Epithelial cell of esophagus (primary cell): ENCODE data around the gene PIGR.

ENCODE experiments used
- DNase-seq: peaks from one replicate; pipeline ENCODE4 v3.0.0; 2010; ENCODE audit warnings: low read depth
- H3K4me3 ChIP-seq: 2 replicates; pipeline ENCODE4 v1.5.1; 2011; ENCODE audit warnings: mild to moderate bottlenecking, low read length, control low read depth
- TF ChIP-seq, protein P1 (sequence below): IDR thresholded peaks from 2 replicates; pipeline ENCODE4 v1.5.1; 2011; ENCODE audit warnings: low read depth, mild to moderate bottlenecking, low read length, control low read depth, inconsistent platforms; ENCODE audit not compliant: insufficient read depth; ENCODE audit errors: missing control alignments

Gene PIGR

DNA sequence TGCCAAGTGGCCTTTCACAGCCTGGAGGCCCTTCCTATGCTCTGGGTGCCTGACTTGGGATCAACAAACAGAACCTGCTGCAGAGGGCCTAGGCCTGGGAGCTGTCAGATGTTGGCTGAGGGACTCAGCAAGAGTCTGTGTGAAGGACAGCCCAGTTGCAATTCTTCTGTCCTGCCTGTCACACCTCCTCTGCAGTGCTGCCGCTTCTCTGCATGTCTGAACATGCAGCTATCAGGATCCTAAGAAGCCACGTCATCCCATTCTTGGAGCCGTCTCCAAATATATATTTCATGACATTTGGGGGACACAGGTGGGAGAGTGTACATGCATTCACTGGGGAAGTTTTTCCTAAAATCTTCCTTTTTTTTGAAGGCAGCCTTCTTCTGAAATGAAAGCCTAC is 15.4 kb upstream of the PIGR start:
- DNase-seq = peak; percentile 82
- TF ChIP-seq, protein P1, sequence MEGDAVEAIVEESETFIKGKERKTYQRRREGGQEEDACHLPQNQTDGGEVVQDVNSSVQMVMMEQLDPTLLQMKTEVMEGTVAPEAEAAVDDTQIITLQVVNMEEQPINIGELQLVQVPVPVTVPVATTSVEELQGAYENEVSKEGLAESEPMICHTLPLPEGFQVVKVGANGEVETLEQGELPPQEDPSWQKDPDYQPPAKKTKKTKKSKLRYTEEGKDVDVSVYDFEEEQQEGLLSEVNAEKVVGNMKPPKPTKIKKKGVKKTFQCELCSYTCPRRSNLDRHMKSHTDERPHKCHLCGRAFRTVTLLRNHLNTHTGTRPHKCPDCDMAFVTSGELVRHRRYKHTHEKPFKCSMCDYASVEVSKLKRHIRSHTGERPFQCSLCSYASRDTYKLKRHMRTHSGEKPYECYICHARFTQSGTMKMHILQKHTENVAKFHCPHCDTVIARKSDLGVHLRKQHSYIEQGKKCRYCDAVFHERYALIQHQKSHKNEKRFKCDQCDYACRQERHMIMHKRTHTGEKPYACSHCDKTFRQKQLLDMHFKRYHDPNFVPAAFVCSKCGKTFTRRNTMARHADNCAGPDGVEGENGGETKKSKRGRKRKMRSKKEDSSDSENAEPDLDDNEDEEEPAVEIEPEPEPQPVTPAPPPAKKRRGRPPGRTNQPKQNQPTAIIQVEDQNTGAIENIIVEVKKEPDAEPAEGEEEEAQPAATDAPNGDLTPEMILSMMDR = no peak

DNA sequence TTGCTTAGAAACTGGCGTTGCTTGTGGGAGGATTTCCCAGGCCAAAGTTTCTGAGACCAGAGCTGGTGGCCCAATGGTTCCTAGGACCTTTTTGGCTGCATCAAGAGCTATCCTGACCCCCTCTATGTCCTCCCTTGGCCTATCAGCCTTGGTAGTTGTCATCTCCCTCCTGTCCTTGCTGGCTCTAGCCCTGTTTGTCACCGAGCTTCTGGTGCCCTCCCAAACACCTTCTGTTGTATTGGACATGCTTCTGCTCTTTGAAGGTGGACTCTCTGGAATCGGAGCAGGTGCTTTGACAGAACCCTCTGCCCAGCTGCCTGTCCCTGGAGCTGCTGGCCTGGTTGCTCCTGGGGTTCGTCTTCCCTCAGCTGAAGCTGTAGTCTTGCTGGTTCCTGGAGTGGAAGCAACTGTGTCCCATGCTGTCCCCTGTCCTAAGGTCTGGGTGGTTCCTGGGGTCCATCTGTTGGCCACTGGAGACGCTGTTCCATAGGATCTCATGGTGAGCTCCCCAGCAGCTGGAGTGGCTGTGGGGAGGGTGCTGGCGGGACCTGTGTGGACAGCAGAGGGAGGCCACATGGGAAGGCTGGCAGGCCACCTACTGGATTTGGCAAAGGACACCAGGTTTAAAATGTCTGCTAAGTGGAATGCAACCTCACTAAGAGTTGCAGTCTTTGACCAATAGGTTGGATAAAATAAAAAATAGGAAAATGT is 14.6 kb upstream of the PIGR start:
- DNase-seq = no peak
- H3K4me3 ChIP-seq = no peak overlapping the region
- TF ChIP-seq, protein P1 = no peak

More for the DNA sequence above, 15.4 kb upstream of the PIGR start:
- no peak overlapping the region for H3K4me3 ChIP-seq

DNA sequence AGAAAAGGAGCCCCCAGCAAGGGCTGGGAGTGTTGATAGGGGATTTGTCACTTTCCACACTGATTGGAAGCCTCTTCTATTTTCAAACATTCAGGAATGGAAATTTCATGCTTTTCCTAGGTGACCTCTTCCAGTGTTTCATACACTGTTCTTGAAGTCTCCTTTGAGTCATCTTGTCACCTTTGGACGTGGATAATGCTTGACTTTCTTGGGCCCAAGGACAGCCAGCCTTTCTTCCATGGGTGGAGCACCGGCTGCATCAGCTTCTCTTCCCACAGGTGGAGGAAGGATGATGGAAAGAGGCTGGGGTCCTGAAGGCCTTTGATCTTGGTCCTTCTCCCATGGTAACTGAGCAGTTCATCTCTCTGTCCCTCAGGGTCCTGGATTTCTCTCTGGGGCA is 11.9 kb upstream of the PIGR start:
- TF ChIP-seq, protein P1 = no peak
- H3K4me3 ChIP-seq = no peak overlapping the region
- DNase-seq = no peak

DNA sequence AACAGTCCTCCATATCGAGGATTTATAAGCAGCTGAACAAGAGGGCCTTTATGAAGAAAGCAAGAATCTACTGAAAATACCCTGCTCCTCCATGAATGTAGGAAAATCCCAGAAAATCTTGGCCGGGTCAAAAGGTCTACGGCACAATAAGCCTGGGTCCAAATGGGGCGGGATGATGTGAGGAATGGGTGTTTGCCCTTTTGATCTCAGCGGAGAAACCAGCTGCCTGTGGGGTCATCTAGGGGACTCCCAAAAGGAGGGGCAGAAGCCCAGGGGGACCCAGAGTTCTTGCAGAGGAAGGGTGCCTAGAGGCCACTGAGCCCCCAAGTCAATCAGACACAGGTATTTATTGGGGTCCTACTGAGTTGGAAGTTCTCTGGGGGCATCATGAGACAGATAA is 11.4 kb upstream of the PIGR start:
- TF ChIP-seq, protein P1 = no peak
- H3K4me3 ChIP-seq = no peak overlapping the region
- DNase-seq = no peak

DNA sequence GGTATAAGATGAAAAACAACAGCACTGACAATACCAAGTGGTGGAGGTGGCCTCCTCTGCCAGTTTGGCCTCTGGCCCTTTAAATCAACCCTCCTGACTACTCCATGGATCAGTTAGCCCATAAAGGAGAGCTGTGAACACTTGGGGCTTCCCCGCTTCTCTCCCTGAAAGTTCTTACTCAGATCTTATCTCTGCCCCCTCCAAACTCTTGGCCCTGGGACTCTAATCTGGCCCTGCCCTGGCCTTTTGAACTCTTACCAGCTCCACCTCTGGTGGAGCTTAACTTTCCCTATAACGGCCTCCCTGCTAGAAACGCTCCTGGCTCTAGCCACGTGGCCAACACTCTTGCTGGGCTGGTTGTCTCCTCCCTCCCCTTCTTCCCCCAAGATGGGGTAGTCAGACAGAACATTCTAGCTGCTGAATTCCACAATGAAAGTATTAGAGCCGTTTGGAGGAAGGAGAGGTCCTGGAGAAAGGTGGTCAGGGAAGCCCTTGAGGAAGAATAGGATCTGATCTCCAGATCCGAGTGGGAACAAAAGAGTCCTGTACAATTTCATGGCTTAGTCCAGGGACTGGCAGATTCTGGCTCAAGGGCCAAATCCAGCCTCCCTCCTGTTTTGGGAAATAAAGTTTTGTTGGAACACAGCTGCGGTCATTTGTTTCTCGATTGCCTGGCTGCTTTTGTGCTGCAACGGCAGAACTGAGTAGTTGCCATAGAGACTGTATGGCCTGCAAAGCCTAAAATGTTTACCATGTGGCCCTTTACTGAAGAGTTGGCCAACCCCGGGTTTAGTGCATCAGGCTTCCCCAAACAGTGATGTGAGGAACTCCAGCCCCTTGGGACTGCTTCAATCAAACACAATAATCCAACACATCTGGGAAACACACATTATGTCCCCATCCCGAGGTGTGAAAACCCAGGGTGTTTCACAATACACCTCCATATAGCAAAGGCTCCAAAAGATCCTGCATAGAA is 9.5 kb upstream of the PIGR start:
- no peak overlapping the region for H3K4me3 ChIP-seq
- TF ChIP-seq, protein P1 = no peak
- DNase-seq = no peak

DNA sequence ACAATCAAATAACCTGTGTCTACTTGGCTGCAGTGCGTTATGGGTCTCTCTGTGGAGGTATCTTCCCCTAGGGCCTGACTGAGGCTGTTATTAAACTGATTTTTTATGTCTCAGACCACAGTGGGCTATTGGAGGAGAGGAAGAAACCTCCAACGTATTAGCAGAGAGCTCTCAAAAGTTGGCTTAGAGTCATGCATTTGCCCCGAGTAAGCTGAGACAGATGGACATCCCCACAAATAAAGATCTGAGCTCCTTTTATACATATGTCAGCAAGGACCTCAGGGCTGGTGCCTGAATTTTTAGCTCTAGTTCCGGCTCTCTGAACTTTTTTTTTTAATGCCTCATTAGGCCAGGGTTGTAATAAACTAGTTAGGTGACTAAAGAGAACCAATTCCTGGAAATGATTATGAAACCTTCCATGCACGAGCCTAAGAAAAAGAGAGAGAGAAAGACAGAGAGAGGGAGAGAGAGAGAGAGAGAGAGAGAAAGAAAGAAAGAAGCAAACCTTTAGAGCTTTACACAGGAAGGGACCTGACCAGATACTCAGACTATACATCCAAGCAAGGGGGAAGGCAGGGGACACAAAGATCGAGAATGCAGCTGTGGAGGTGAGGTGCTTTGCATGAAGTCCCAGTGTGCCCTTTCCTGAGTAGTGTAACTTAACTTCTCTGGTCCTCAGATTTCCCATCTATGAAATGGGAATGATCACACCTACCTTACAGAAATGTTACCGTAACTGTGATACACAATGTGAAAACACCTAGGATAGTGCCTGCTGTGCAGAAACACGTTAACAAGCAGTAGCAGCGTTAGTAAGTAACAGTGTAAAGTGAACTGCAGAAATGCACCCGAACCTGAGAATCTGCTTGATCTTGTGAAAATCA is 8.4 kb upstream of the PIGR start:
- TF ChIP-seq, protein P1 = no peak
- DNase-seq = no peak
- H3K4me3 ChIP-seq = no peak overlapping the region
